Dedifferentiated amniotic fluid mesenchymal stem cell (primary cell): ENCODE results near the gene PTGER3.
A peak's percentile ranks its signal among the peaks of the same experiment; 100 is the strongest.

Source experiments
- DNase-seq: peaks from one replicate; pipeline ENCODE4 v3.0.0-alpha.2; 2016; ENCODE audit errors: extremely low spot score

The PTGER3 gene

GRCh38 chr1:71049951-71050598, 2.5 kb upstream of the PTGER3 start:
- peak; percentile 75 for DNase-seq

GRCh38 chr1:71046891-71047634, 553 bp downstream of the PTGER3 start:
- DNase-seq: no peak

GRCh38 chr1:71045463-71046028, 2.1 kb downstream of the PTGER3 start:
- DNase-seq: no peak

GRCh38 chr1:71044833-71045232, 2.8 kb downstream of the PTGER3 start:
- no peak for DNase-seq

GRCh38 chr1:71043065-71043464, 4.6 kb downstream of the PTGER3 start:
- DNase-seq: no peak

GRCh38 chr1:71041806-71042205, 5.8 kb downstream of the PTGER3 start:
- no peak for DNase-seq

- DNase-seq: no peak
Observed at GRCh38 chr1:71039661-71040262, 7.9 kb downstream of the PTGER3 start.

- DNase-seq: no peak
Observed at GRCh38 chr1:71038942-71039341, 8.7 kb downstream of the PTGER3 start.

GRCh38 chr1:71037829-71038620, 9.6 kb downstream of the PTGER3 start:
- no peak for DNase-seq

- DNase-seq: no peak
Observed at GRCh38 chr1:71037066-71037465, 10.6 kb downstream of the PTGER3 start.

- DNase-seq: no peak
Observed at GRCh38 chr1:71033136-71033535, 14.5 kb downstream of the PTGER3 start.

- no peak for DNase-seq
Observed at GRCh38 chr1:71031426-71031825, 16.2 kb downstream of the PTGER3 start.

- DNase-seq: no peak
Observed at GRCh38 chr1:71030026-71030425, 17.6 kb downstream of the PTGER3 start.

GRCh38 chr1:71028981-71029380, 18.6 kb downstream of the PTGER3 start:
- no peak for DNase-seq

- DNase-seq: no peak
Observed at GRCh38 chr1:71027991-71028390, 19.6 kb downstream of the PTGER3 start.

GRCh38 chr1:71026093-71026492, 21.5 kb downstream of the PTGER3 start:
- DNase-seq: no peak

GRCh38 chr1:71023515-71023914, 24.1 kb downstream of the PTGER3 start:
- DNase-seq: no peak

- no peak for DNase-seq
Observed at GRCh38 chr1:71019233-71019969, 28.2 kb downstream of the PTGER3 start.

GRCh38 chr1:71018791-71019190, 28.8 kb downstream of the PTGER3 start:
- DNase-seq: no peak

- no peak for DNase-seq
Observed at GRCh38 chr1:71015745-71016144, 31.9 kb downstream of the PTGER3 start.

GRCh38 chr1:71014178-71014579, 33.4 kb downstream of the PTGER3 start:
- no peak for DNase-seq
